GM13976 (cell line): ENCODE results near the gene AMPD3.

Experiments
- DNase-seq: peaks from one replicate; pipeline ENCODE4 v3.0.0; 2012; ENCODE audit warnings: low spot score
- CTCF ChIP-seq: IDR thresholded peaks from 2 replicates; pipeline ENCODE4 v1.5.1; 2012; ENCODE audit warnings: borderline replicate concordance, mild to moderate bottlenecking; ENCODE audit not compliant: insufficient read depth; ENCODE audit errors: extremely low read depth, missing control alignments, control extremely low read depth
- in situ Hi-C: fragments of 300-500 bp; cut with MboI; formaldehyde crosslinking; loops from one replicate; pipeline ENCODE4 v1.12.0; 2022; ENCODE audit warnings: low sequenced_read_pairs, mixed read lengths, inconsistent platforms; ENCODE audit not compliant: unreplicated experiment

Gene AMPD3

GRCh38 chr11:10486161-10486840 is 31.2 kb downstream of the AMPD3 start:
- in situ Hi-C loops, result no loop called here
- DNase-seq, result peak; percentile 19
- no peak for TF ChIP-seq CTCF

GRCh38 chr11:10487002-10487647 is 32.1 kb downstream of the AMPD3 start:
- peak; percentile 17 for DNase-seq
- in situ Hi-C loops, result no loop called here
- TF ChIP-seq CTCF, result no peak

GRCh38 chr11:10488121-10488933 is 33.3 kb downstream of the AMPD3 start:
- peak; percentile 52 for DNase-seq
- in situ Hi-C loops, result no loop called here
- no peak for TF ChIP-seq CTCF

GRCh38 chr11:10488934-10489691 is 34.0 kb downstream of the AMPD3 start:
- in situ Hi-C loops, result no loop called here
- peak; percentile 67 for DNase-seq
- no peak for TF ChIP-seq CTCF

GRCh38 chr11:10490032-10490397 is 35.0 kb downstream of the AMPD3 start:
- no peak for DNase-seq
- TF ChIP-seq CTCF, result no peak
- in situ Hi-C loops, result no loop called here

- in situ Hi-C loops, result no loop called here
- no peak for TF ChIP-seq CTCF
- DNase-seq, result no peak
Measured at GRCh38 chr11:10490398-10491241, 35.6 kb downstream of the AMPD3 start.
